GM23338 (cell line): ENCODE measurements around the gene HHATL.

ENCODE experiments used
- CREB1 ChIP-seq: fragments of 250-450 bp; sonication (Bioruptor Pico); IDR thresholded peaks from 2 replicates; pipeline ENCODE4 v1.5.0; 2020; ENCODE audit warnings: low read depth, mild to moderate bottlenecking, moderate library complexity
- EZH2 ChIP-seq: fragments of 200-600 bp; sonication (generic); IDR thresholded peaks from one replicate; pipeline ENCODE4 v1.8.0; 2017; ENCODE audit warnings: antibody characterized with exemption, mild to moderate bottlenecking, low read depth; ENCODE audit not compliant: unreplicated experiment
- EZH2phosphoT487 ChIP-seq: fragments of 200-600 bp; sonication (generic); IDR thresholded peaks from one replicate; pipeline ENCODE4 v1.8.1; 2018; ENCODE audit warnings: antibody characterized with exemption; ENCODE audit not compliant: unreplicated experiment
- JUNB ChIP-seq: IDR thresholded peaks from one replicate; pipeline ENCODE4 v1.6.1; 2016; ENCODE audit warnings: antibody characterized with exemption; ENCODE audit not compliant: unreplicated experiment
- NANOG ChIP-seq: IDR thresholded peaks from 2 replicates; pipeline ENCODE4 v1.6.1; 2016; ENCODE audit warnings: antibody characterized with exemption, borderline replicate concordance
- POLR2AphosphoS5 ChIP-seq: IDR thresholded peaks from 2 replicates; pipeline ENCODE4 v1.6.1; 2016; ENCODE audit warnings: antibody characterized with exemption, low read depth
- STAT1 ChIP-seq: IDR thresholded peaks from one replicate; pipeline ENCODE4 v1.6.1; 2016; ENCODE audit warnings: antibody characterized with exemption; ENCODE audit not compliant: unreplicated experiment
- ZNF114 ChIP-seq: fragments of 250-450 bp; sonication (Bioruptor Pico); IDR thresholded peaks from 2 replicates; pipeline ENCODE4 v1.5.0; 2020; ENCODE audit warnings: mild to moderate bottlenecking, moderate library complexity
- ZNF331 ChIP-seq: fragments of 250-450 bp; sonication (Bioruptor Pico); IDR thresholded peaks from 2 replicates; pipeline ENCODE4 v1.5.0; 2020; ENCODE audit warnings: low read depth, mild to moderate bottlenecking, moderate library complexity
- TF ChIP-seq, protein P1 (sequence below), 2 experiments: fragments of 200-600 bp in 1 of 2; sonication (generic) in 1 of 2; conservative IDR thresholded peaks; 2 replicates each; pipeline versions ENCODE4 v1.5.1 to v1.6.1; 2016 to 2017; ENCODE audit warnings: antibody characterized with exemption in 2 of 2, low read depth in 2 of 2, mild to moderate bottlenecking in 2 of 2, moderate library complexity in 1 of 2
- TF ChIP-seq, protein P2 (sequence below): IDR thresholded peaks from 2 replicates; pipeline ENCODE4 v1.6.1; 2016; ENCODE audit warnings: antibody characterized with exemption
- TF ChIP-seq, protein P3 (sequence below): IDR thresholded peaks from one replicate; pipeline ENCODE4 v1.6.1; 2018; ENCODE audit warnings: antibody characterized with exemption; ENCODE audit not compliant: unreplicated experiment
- TF ChIP-seq, protein P4 (sequence below): fragments of 250-450 bp; sonication (Bioruptor Pico); IDR thresholded peaks from 2 replicates; pipeline ENCODE4 v1.5.0; 2020; ENCODE audit warnings: mild to moderate bottlenecking, moderate library complexity

DNA sequence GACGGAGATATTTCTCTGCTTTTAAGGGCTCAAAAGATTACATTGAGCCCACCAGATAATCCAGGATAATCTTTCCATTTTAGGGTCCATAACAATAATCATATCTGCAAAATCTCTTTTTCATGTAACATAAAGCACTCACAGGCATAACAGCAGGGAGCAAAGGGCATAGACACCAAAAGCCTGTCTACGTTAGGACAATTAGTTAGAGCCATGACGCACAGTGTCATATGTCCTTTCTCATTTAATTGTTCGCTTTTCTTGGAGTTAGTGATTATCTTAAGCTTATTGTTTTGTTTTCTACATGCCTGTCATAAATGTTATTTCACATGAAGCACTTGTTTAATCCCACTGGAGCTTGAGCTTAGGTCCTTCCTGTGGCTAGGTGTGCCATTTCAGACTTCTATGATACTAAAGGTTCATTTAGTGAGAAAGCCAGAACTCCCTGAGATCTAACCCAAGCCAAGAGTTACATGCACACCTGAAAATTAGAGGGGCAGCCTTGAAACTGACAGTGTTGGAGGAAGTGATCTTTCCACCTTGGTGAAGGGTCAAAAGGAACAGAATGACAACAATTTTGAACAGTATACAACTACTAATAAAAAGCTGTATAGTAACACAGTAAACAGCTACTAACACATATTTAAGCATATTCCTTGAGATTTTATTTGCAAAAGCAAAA, 11.7 kb upstream of the HHATL start:
- TF ChIP-seq, protein P1, sequence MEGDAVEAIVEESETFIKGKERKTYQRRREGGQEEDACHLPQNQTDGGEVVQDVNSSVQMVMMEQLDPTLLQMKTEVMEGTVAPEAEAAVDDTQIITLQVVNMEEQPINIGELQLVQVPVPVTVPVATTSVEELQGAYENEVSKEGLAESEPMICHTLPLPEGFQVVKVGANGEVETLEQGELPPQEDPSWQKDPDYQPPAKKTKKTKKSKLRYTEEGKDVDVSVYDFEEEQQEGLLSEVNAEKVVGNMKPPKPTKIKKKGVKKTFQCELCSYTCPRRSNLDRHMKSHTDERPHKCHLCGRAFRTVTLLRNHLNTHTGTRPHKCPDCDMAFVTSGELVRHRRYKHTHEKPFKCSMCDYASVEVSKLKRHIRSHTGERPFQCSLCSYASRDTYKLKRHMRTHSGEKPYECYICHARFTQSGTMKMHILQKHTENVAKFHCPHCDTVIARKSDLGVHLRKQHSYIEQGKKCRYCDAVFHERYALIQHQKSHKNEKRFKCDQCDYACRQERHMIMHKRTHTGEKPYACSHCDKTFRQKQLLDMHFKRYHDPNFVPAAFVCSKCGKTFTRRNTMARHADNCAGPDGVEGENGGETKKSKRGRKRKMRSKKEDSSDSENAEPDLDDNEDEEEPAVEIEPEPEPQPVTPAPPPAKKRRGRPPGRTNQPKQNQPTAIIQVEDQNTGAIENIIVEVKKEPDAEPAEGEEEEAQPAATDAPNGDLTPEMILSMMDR (conservative IDR thresholded peaks at IDR 0.05; ENCODE audit: low read depth in 2 of 2) = no peak
- TF ChIP-seq EZH2 = no peak
- TF ChIP-seq POLR2AphosphoS5 = no peak
- TF ChIP-seq, protein P2, sequence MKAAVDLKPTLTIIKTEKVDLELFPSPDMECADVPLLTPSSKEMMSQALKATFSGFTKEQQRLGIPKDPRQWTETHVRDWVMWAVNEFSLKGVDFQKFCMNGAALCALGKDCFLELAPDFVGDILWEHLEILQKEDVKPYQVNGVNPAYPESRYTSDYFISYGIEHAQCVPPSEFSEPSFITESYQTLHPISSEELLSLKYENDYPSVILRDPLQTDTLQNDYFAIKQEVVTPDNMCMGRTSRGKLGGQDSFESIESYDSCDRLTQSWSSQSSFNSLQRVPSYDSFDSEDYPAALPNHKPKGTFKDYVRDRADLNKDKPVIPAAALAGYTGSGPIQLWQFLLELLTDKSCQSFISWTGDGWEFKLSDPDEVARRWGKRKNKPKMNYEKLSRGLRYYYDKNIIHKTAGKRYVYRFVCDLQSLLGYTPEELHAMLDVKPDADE = no peak
- TF ChIP-seq, protein P3, sequence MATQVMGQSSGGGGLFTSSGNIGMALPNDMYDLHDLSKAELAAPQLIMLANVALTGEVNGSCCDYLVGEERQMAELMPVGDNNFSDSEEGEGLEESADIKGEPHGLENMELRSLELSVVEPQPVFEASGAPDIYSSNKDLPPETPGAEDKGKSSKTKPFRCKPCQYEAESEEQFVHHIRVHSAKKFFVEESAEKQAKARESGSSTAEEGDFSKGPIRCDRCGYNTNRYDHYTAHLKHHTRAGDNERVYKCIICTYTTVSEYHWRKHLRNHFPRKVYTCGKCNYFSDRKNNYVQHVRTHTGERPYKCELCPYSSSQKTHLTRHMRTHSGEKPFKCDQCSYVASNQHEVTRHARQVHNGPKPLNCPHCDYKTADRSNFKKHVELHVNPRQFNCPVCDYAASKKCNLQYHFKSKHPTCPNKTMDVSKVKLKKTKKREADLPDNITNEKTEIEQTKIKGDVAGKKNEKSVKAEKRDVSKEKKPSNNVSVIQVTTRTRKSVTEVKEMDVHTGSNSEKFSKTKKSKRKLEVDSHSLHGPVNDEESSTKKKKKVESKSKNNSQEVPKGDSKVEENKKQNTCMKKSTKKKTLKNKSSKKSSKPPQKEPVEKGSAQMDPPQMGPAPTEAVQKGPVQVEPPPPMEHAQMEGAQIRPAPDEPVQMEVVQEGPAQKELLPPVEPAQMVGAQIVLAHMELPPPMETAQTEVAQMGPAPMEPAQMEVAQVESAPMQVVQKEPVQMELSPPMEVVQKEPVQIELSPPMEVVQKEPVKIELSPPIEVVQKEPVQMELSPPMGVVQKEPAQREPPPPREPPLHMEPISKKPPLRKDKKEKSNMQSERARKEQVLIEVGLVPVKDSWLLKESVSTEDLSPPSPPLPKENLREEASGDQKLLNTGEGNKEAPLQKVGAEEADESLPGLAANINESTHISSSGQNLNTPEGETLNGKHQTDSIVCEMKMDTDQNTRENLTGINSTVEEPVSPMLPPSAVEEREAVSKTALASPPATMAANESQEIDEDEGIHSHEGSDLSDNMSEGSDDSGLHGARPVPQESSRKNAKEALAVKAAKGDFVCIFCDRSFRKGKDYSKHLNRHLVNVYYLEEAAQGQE = no peak
- TF ChIP-seq CREB1 = no peak
- no peak for TF ChIP-seq JUNB
- no peak for TF ChIP-seq ZNF331
- no peak for TF ChIP-seq EZH2phosphoT487
- TF ChIP-seq STAT1 = no peak
- no peak for TF ChIP-seq ZNF114 (CRISPR knock-in tag)
- TF ChIP-seq, protein P4, sequence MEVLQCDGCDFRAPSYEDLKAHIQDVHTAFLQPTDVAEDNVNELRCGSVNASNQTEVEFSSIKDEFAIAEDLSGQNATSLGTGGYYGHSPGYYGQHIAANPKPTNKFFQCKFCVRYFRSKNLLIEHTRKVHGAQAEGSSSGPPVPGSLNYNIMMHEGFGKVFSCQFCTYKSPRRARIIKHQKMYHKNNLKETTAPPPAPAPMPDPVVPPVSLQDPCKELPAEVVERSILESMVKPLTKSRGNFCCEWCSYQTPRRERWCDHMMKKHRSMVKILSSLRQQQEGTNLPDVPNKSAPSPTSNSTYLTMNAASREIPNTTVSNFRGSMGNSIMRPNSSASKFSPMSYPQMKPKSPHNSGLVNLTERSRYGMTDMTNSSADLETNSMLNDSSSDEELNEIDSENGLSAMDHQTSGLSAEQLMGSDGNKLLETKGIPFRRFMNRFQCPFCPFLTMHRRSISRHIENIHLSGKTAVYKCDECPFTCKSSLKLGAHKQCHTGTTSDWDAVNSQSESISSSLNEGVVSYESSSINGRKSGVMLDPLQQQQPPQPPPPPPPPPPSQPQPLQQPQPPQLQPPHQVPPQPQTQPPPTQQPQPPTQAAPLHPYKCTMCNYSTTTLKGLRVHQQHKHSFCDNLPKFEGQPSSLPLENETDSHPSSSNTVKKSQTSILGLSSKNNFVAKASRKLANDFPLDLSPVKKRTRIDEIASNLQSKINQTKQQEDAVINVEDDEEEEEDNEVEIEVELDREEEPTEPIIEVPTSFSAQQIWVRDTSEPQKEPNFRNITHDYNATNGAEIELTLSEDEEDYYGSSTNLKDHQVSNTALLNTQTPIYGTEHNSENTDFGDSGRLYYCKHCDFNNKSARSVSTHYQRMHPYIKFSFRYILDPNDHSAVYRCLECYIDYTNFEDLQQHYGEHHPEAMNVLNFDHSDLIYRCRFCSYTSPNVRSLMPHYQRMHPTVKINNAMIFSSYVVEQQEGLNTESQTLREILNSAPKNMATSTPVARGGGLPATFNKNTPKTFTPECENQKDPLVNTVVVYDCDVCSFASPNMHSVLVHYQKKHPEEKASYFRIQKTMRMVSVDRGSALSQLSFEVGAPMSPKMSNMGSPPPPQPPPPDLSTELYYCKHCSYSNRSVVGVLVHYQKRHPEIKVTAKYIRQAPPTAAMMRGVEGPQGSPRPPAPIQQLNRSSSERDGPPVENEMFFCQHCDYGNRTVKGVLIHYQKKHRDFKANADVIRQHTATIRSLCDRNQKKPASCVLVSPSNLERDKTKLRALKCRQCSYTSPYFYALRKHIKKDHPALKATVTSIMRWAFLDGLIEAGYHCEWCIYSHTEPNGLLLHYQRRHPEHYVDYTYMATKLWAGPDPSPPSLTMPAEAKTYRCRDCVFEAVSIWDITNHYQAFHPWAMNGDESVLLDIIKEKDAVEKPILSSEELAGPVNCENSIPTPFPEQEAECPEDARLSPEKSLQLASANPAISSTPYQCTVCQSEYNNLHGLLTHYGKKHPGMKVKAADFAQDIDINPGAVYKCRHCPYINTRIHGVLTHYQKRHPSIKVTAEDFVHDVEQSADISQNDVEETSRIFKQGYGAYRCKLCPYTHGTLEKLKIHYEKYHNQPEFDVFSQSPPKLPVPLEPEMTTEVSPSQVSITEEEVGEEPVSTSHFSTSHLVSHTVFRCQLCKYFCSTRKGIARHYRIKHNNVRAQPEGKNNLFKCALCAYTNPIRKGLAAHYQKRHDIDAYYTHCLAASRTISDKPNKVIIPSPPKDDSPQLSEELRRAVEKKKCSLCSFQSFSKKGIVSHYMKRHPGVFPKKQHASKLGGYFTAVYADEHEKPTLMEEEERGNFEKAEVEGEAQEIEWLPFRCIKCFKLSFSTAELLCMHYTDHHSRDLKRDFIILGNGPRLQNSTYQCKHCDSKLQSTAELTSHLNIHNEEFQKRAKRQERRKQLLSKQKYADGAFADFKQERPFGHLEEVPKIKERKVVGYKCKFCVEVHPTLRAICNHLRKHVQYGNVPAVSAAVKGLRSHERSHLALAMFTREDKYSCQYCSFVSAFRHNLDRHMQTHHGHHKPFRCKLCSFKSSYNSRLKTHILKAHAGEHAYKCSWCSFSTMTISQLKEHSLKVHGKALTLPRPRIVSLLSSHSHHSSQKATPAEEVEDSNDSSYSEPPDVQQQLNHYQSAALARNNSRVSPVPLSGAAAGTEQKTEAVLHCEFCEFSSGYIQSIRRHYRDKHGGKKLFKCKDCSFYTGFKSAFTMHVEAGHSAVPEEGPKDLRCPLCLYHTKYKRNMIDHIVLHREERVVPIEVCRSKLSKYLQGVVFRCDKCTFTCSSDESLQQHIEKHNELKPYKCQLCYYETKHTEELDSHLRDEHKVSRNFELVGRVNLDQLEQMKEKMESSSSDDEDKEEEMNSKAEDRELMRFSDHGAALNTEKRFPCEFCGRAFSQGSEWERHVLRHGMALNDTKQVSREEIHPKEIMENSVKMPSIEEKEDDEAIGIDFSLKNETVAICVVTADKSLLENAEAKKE = no peak
- no peak for TF ChIP-seq NANOG
